K562 (cell line): Measurements from ENCODE around the gene STYX. TPM values are rescaled to one million over a fixed set of nuclear protein-coding genes. Genes with fewer than 3 reads are reported as not detected.

Experiments
- ARID1B ChIP-seq: fragments of 450-650 bp; IDR thresholded peaks from 2 replicates; pipeline ENCODE4 v1.6.1; 2016; ENCODE audit warnings: antibody characterized with exemption, mild to moderate bottlenecking, inconsistent platforms
- FOXK1 ChIP-seq: sonication (generic); formaldehyde crosslinking; IDR thresholded peaks from 2 replicates; pipeline ENCODE4 v1.8.0; 2022; ENCODE audit warnings: missing genetic modification reagents, mild to moderate bottlenecking, borderline replicate concordance
- GABPB1 ChIP-seq: sonication (generic); formaldehyde crosslinking; IDR thresholded peaks from 2 replicates; pipeline ENCODE4 v1.8.0; 2022; ENCODE audit warnings: mild to moderate bottlenecking, missing genetic modification reagents
- TEAD4 ChIP-seq, 2 experiments: sonication (generic) in 1 of 2; formaldehyde crosslinking in 1 of 2; IDR thresholded peaks; 2 replicates each; pipeline versions ENCODE4 v1.6.1 to v1.8.0; 2012 to 2022; ENCODE audit warnings: borderline replicate concordance in 1 of 2, inconsistent platforms in 1 of 2, low read length in 1 of 2, mild to moderate bottlenecking in 1 of 2, missing genetic modification reagents in 1 of 2
- ZNF23 ChIP-seq: fragments of 250-450 bp; sonication (Bioruptor Pico); IDR thresholded peaks from 2 replicates; pipeline ENCODE4 v1.4.0; 2020; ENCODE audit warnings: mild to moderate bottlenecking
- ZNF764 ChIP-seq: fragments of 250-450 bp; sonication (Bioruptor Pico); IDR thresholded peaks from 2 replicates; pipeline ENCODE4 v1.4.0; 2020; ENCODE audit warnings: low read depth, mild to moderate bottlenecking, moderate library complexity
- polyA plus RNA-seq, 8 experiments: library from polyadenylated mRNA; depleted of rRNA in 4 of 8; stranded (reverse) in 5 of 8; unstranded in 3 of 8; fragments of >200 nt; fragmentation: Nextera tagmentation in 2 of 8; fragmentation: Illumina TruSeq in 1 of 8; extraction: Ambion mirVana in 2 of 8; extraction: Trizol in 1 of 8; gene quantifications; 2 replicates each; pipeline versions ENCODE4 v1.2.1 to v1.2.3, GENCODE V29; 2011 to 2014; ENCODE audit warnings: inconsistent platforms in 1 of 8, missing spikeins in 1 of 8
- total RNA-seq, 7 experiments: library from RNA; depleted of rRNA in 6 of 7; stranded (reverse); fragments of >200 nt in 6 of 7; fragmentation: Illumina TruSeq in 2 of 7; extraction: Trizol in 2 of 7; gene quantifications; 2 replicates each; pipeline versions ENCODE4 v1.2.1 to v1.2.3, GENCODE V29; 2011 to 2021; ENCODE audit warnings: low replicate concordance in 1 of 7
- TF ChIP-seq, protein P1 (sequence below): fragments of 450-650 bp; IDR thresholded peaks from 2 replicates; pipeline ENCODE4 v1.6.1; 2016; ENCODE audit warnings: mild to moderate bottlenecking, moderate library complexity
- TF ChIP-seq, protein P2 (sequence below), 2 experiments: IDR thresholded peaks; 2 replicates each; pipeline ENCODE4 v1.6.1; 2012; ENCODE audit warnings: improper control_type of control experiment in 2 of 2, low read depth in 2 of 2, low read length in 2 of 2, borderline replicate concordance in 1 of 2

STYX gene
- total and polyA plus RNA-seq, 9 of the 15 experiments (the other 6 are each of a cell fraction or from before 2014, with no cell fraction given) = 5.0 to 15.4 (median 10.6) TPM

DNA sequence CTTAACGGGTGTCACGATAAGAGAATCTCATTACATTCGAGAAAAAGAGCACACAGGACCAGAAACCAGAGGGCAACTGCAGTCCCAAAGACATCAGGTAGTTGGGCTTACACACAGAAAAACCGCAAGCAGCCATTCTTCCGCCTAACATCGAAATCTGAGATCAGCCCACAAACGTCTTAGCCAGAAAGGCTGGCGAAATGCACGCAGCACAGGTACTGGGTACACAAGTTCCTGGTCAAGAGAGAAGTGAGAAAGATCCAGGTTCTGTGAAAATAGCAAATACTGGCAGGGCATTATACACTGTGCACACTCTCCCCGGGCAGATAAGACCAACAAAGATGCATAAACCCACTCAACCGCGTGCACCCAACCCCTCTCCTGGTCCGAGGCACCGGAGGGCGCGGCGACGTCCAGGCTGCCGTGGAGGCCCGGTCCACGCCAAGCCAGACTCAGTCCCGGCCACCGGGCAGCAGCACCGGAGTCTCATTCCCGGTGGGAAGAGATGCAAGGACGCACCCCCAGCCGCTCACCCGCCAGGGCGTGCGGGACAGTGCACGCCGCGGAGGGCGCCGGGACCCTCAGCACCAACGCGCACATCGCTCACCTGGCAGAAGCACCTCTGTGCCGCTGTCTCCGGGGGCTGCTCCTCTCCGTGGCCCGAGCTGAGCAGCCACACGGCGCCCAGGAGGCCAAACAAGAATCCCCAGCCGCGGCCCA is 35.0 kb upstream of the STYX start (continued):
- TF ChIP-seq TEAD4 (IDR thresholded peaks at IDR 0.05; ENCODE audit: low read length) (peak; percentile 28; the same call in 1 of the 2 replicates), TEAD4 (CRISPR knock-in tag; IDR thresholded peaks at IDR 0.05; ENCODE audit: borderline replicate concordance) (no peak), FOXK1 (no peak; the same call in 1 of the 2 replicates), GABPB1 (no peak), ARID1B (no peak), ZNF23 (CRISPR knock-in tag) (no peak), ZNF764 (CRISPR knock-in tag) (no peak)
- TF ChIP-seq, protein P1, sequence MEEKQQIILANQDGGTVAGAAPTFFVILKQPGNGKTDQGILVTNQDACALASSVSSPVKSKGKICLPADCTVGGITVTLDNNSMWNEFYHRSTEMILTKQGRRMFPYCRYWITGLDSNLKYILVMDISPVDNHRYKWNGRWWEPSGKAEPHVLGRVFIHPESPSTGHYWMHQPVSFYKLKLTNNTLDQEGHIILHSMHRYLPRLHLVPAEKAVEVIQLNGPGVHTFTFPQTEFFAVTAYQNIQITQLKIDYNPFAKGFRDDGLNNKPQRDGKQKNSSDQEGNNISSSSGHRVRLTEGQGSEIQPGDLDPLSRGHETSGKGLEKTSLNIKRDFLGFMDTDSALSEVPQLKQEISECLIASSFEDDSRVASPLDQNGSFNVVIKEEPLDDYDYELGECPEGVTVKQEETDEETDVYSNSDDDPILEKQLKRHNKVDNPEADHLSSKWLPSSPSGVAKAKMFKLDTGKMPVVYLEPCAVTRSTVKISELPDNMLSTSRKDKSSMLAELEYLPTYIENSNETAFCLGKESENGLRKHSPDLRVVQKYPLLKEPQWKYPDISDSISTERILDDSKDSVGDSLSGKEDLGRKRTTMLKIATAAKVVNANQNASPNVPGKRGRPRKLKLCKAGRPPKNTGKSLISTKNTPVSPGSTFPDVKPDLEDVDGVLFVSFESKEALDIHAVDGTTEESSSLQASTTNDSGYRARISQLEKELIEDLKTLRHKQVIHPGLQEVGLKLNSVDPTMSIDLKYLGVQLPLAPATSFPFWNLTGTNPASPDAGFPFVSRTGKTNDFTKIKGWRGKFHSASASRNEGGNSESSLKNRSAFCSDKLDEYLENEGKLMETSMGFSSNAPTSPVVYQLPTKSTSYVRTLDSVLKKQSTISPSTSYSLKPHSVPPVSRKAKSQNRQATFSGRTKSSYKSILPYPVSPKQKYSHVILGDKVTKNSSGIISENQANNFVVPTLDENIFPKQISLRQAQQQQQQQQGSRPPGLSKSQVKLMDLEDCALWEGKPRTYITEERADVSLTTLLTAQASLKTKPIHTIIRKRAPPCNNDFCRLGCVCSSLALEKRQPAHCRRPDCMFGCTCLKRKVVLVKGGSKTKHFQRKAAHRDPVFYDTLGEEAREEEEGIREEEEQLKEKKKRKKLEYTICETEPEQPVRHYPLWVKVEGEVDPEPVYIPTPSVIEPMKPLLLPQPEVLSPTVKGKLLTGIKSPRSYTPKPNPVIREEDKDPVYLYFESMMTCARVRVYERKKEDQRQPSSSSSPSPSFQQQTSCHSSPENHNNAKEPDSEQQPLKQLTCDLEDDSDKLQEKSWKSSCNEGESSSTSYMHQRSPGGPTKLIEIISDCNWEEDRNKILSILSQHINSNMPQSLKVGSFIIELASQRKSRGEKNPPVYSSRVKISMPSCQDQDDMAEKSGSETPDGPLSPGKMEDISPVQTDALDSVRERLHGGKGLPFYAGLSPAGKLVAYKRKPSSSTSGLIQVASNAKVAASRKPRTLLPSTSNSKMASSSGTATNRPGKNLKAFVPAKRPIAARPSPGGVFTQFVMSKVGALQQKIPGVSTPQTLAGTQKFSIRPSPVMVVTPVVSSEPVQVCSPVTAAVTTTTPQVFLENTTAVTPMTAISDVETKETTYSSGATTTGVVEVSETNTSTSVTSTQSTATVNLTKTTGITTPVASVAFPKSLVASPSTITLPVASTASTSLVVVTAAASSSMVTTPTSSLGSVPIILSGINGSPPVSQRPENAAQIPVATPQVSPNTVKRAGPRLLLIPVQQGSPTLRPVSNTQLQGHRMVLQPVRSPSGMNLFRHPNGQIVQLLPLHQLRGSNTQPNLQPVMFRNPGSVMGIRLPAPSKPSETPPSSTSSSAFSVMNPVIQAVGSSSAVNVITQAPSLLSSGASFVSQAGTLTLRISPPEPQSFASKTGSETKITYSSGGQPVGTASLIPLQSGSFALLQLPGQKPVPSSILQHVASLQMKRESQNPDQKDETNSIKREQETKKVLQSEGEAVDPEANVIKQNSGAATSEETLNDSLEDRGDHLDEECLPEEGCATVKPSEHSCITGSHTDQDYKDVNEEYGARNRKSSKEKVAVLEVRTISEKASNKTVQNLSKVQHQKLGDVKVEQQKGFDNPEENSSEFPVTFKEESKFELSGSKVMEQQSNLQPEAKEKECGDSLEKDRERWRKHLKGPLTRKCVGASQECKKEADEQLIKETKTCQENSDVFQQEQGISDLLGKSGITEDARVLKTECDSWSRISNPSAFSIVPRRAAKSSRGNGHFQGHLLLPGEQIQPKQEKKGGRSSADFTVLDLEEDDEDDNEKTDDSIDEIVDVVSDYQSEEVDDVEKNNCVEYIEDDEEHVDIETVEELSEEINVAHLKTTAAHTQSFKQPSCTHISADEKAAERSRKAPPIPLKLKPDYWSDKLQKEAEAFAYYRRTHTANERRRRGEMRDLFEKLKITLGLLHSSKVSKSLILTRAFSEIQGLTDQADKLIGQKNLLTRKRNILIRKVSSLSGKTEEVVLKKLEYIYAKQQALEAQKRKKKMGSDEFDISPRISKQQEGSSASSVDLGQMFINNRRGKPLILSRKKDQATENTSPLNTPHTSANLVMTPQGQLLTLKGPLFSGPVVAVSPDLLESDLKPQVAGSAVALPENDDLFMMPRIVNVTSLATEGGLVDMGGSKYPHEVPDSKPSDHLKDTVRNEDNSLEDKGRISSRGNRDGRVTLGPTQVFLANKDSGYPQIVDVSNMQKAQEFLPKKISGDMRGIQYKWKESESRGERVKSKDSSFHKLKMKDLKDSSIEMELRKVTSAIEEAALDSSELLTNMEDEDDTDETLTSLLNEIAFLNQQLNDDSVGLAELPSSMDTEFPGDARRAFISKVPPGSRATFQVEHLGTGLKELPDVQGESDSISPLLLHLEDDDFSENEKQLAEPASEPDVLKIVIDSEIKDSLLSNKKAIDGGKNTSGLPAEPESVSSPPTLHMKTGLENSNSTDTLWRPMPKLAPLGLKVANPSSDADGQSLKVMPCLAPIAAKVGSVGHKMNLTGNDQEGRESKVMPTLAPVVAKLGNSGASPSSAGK = peak; percentile 8; the same call in 1 of the 2 replicates
- TF ChIP-seq, protein P2, sequence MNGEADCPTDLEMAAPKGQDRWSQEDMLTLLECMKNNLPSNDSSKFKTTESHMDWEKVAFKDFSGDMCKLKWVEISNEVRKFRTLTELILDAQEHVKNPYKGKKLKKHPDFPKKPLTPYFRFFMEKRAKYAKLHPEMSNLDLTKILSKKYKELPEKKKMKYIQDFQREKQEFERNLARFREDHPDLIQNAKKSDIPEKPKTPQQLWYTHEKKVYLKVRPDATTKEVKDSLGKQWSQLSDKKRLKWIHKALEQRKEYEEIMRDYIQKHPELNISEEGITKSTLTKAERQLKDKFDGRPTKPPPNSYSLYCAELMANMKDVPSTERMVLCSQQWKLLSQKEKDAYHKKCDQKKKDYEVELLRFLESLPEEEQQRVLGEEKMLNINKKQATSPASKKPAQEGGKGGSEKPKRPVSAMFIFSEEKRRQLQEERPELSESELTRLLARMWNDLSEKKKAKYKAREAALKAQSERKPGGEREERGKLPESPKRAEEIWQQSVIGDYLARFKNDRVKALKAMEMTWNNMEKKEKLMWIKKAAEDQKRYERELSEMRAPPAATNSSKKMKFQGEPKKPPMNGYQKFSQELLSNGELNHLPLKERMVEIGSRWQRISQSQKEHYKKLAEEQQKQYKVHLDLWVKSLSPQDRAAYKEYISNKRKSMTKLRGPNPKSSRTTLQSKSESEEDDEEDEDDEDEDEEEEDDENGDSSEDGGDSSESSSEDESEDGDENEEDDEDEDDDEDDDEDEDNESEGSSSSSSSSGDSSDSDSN (IDR thresholded peaks at IDR 0.05; ENCODE audit: borderline replicate concordance in 1 of 2, low read depth in 2 of 2, low read length in 2 of 2) = no peak
